Smooth muscle cell of the brain vasculature (primary cell): ENCODE results near the gene SOBP.
"Not testable (repeated sequence)": the region's sequence is repeated elsewhere in the genome, so short reads cannot be mapped to it uniquely, and the experiment has no call there.

Source experiments
- DNase-seq: peaks from one replicate; pipeline ENCODE4 v3.0.0-alpha.2; 2012; ENCODE audit warnings: low read depth, low spot score

Gene SOBP

DNA sequence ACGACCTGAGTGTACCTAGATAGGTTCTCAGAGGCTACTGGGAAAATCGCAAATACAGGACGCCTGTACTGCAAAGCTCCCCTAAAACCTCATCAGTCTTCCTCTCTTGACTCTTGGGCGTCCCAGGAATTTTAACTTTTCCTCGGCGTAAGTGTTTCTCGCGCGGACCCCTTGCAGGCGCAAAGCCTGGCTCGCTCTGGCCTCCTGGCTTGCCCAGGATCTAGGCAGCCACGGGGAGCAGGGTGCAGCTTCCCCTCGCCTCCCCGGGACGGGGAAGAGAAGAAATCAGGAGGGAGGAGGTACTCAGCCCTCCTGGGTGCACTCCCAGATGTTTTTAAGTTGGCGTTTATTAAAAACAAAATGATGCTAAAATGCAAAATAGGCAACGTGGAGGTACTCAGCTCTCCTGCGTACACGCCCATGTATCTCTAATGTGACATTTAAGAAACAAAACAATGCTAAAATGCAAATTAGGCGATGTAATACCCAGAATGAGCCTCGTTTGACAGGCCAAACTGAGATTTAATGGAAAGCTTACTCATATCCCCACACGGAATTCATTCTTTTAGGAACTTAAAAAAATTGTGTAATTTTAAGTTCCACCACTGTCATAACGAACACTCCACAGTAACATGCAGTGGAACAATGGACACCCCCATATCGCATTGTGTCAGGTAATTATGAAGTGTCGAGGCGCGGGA is 1.6 kb upstream of the SOBP start:
- no peak for DNase-seq

DNA sequence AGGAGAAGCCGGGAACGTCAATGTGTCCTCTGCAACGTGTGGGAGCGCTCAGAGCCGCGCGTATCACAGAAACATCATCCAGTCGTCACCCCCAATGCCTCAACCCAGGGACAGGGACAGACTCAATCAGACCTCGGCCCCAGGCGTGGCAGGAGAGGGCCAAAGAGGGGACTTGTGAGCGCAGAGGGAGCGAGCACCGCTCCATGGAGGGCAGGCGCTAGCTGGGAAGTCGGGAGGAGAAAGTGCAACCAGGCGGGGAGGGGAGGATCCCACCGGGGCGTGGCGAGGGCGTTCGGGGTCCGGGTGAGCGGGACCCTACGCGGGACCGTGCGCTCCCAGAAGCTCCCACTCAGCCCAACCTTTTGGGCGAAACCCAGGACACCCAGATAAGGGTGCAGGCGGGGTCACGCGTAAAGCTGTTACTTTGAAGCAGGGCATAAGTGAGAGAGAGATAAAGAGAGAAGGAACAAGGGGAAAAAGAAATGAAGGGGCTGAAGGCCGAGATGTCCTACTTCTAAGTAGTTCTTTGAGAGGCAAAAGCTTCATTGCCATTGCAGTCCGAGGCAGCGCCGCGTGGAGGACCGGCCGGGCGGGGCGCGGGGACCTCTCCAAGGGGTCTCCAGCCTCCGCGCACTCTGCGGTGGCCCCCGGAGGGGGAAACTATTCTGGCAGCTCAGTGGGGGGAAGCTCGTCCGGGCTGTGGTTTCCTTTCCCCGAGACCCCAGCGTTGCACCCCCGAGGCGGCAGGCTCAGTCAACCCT is 862 bp upstream of the SOBP start:
- DNase-seq: no peak

DNA sequence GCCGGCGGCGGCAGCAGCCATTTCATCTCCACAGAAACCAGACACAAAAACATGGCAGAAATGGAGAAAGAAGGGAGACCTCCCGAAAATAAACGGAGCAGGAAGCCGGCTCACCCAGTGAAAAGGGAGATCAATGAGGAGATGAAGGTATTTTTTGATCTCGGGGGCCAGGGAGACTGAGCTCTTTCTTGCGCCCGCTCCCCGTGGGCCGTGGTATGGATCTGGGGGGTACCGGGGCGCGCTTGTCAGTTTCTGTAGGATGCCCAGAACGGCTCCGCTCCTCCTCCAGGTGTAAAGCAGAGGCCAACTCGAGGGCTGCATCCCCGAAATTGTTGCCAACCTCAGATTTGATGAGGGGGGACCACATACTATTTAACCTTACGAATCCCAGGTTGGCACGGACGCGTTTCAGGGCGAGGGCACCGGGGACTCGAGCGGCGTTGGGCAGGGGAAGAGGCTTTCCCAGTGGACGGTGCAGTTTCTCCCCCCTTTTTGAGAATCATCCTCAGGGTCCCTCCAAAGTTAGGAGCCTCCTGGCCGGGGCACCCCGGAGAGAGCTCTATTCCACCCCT is 735 bp downstream of the SOBP start:
- DNase-seq: no peak

DNA sequence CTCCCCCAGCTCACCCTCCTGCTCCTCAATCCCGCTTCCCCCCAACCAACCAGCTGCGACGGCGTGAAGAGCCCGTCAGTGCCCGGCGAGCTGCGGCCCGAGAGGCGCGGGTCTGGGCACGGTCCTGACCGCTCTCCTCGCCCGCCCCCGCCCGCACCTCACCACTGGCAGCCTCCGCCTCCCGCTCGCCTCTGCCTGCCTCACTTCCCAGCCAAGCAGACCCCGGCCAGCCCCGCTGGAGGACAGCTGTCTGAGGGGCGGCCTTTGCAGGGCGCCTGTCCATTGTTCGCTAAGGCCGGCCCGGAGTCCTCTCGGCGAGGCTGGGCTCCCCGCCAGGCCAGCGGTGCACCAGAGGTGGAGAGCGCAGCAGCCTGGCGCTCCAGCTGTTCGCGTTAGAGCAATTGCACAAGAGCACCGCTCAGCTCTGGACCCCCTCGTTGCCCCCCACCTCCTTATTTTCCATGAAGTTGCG is 1.3 kb downstream of the SOBP start:
- DNase-seq: no peak

- peak; percentile 57 for DNase-seq
Observed at GRCh38 chr6:107491760-107492660, 2.1 kb downstream of the SOBP start.

- DNase-seq: no peak
Observed at GRCh38 chr6:107493158-107494057, 3.5 kb downstream of the SOBP start.

GRCh38 chr6:107495196-107495643 is 5.3 kb downstream of the SOBP start:
- no peak for DNase-seq

DNA sequence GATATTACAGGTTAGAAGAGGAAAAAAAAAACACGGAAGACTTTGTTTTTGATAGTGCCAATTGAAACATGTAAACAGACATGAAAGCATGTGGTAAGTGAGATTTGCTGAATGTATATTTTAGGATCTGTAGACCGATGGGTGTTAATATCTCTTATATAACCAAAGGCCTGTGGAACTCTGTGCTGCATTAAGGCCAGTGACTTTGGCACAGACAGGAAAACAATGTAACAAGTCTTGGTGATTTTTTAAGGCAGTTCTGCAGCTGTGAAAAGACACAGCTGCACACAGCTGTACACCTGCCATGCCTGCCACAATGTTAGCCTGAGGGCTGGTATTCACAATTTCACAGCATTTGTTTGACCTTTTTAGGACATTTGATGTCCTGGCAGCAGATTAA is 6.1 kb downstream of the SOBP start:
- no peak for DNase-seq

- DNase-seq: no peak
Observed at GRCh38 chr6:107496892-107497684, 7.2 kb downstream of the SOBP start.

GRCh38 chr6:107504270-107505026 is 14.5 kb downstream of the SOBP start:
- DNase-seq: no peak

GRCh38 chr6:107506145-107506544 is 16.2 kb downstream of the SOBP start:
- DNase-seq: no peak

DNA sequence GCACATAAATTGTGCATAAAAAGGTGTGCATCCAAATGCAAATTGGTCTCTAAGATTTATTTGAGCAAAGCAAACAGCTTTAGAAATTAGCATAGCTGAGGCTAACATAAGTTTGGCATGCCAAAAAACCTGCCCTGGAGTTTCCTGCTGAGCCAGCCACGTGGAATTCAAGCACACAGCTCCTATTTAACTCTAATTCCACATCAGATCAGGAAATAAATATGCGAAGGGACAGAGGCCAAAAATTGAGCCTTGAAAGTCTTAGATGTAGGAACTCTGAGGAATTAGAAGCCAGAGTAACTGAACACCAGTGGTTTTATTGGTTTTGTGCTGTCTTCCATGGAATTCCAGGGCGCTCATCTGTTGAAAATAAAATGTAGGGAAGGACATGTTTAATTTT is 19.6 kb downstream of the SOBP start:
- no peak for DNase-seq

GRCh38 chr6:107510108-107510507 is 20.2 kb downstream of the SOBP start:
- no peak for DNase-seq

- DNase-seq: no peak
Observed at GRCh38 chr6:107511511-107511993, 21.6 kb downstream of the SOBP start.

GRCh38 chr6:107513214-107513613 is 23.3 kb downstream of the SOBP start:
- DNase-seq: no peak

DNA sequence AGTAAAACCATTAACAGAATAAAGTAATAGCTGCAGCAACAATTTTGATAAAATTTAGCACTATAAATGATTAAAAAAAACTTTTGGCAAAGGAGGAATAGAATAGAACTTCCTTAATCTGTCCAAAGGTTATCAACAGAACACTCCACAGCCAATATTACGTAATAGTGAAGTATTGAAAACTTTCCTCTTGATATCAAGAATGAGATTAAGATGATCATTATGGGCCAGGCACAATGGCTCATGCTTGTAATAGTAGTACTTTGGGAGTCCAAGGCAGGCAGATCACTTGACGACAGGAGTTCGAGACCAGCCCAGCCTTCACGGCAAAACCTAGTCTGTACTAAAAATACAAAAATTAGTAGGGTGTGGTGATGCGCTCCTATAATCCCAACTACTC is 26.0 kb downstream of the SOBP start:
- DNase-seq: no peak

- DNase-seq: no peak
Observed at GRCh38 chr6:107517274-107517673, 27.4 kb downstream of the SOBP start.

GRCh38 chr6:107519224-107519623 is 29.3 kb downstream of the SOBP start:
- not testable (repeated sequence) for DNase-seq

GRCh38 chr6:107520706-107521105 is 30.8 kb downstream of the SOBP start:
- DNase-seq: not testable (repeated sequence)
